T-helper 1 cell treated with Interleukin-12 subunit alpha and Interleukin-12 subunit beta and Interleukin-4 antibody, amounts not matched to agents 30 μg/mL and 1 μg/mL, for 36 hours (primary cell): ENCODE data around the gene ASPN.

ENCODE experiments used
- H3K27ac Mint-ChIP-seq: one replicate; pipeline ENCODE4 v1.8.0; 2021; ENCODE audit warnings: mild to moderate bottlenecking, mixed read lengths
- H3K27me3 Mint-ChIP-seq: one replicate; pipeline ENCODE4 v1.8.0; 2021; ENCODE audit warnings: low read depth, mixed read lengths
- H3K36me3 Mint-ChIP-seq: one replicate; pipeline ENCODE4 v1.8.0; 2021; ENCODE audit warnings: low read depth, mixed read lengths
- H3K4me1 Mint-ChIP-seq: one replicate; pipeline ENCODE4 v1.8.0; 2021; ENCODE audit warnings: low read depth, mixed read lengths
- H3K4me3 Mint-ChIP-seq: one replicate; pipeline ENCODE4 v1.8.0; 2021; ENCODE audit warnings: mild to moderate bottlenecking, moderate library complexity, mixed read lengths
- H3K9me3 Mint-ChIP-seq: one replicate; pipeline ENCODE4 v1.8.0; 2021; ENCODE audit warnings: mixed read lengths

ASPN gene

DNA sequence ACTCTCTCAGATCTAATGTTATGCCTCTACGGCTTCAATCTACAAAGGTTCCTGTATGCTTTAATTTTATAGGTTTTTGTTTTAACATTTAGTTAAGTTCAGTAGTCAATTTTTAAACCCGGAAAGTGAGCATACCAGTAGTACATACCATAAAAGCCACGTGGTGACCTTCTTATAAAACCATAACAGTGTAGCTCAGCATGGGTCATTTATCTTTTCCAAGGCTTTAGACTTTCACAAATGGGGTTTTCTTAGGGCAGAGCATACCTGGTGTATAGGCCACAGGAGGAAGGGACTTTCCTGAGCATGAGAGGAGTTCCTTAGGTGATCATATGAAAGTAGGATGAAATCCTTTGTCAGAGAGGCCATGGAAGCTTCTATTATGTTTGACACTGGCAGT lies 30.3 kb upstream of the ASPN start:
- Mint-ChIP-seq H3K9me3 (no peaks in the 10 kb centered on the region), H3K27ac (no peak overlapping the region), H3K27me3 (no peaks in the 10 kb centered on the region), H3K4me3 (no peak overlapping the region), H3K36me3 (no peaks in the 10 kb centered on the region), H3K4me1 (no peaks in the 10 kb centered on the region)

DNA sequence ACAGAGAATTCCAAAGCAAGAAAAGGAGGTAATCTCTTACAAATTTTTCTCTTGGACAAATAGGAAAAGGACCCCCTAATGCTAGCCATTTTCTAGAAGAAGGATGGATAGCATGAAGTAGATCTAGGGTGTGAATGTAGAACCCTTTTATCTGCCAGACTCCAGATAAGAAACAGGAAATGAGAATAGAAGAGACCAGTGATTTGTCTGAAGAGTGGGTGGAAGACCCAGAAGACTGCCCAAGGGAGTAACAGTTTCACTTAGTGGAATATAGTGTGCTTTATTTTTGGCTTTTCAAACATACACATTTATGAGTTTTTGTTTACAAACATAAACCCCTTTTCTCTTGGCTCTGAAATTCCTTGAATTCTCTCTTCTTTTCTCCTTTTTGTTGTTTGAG lies 28.4 kb upstream of the ASPN start:
- Mint-ChIP-seq H3K27me3 (no peaks in the 10 kb centered on the region), H3K27ac (no peak overlapping the region), H3K9me3 (no peaks in the 10 kb centered on the region), H3K36me3 (no peaks in the 10 kb centered on the region), H3K4me3 (no peak overlapping the region), H3K4me1 (no peaks in the 10 kb centered on the region)

DNA sequence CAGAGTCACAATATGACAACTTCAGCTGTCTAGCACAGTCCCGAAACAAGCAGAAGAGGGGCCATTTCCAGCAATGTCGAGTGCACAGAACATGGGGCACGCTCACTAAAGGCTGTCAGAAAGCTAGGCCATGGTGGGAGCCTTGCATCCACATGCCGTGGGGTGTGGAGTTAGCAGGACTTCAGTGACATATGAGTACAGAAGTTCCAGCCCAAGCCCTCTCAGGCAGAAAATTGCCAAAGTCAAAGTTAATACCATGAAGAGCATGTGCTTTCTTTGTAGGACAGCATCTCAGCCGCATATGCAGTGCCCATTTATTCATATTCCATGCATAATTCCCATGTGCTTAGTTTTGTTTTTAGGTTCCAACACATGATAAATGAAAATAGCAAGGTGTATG lies 26.7 kb upstream of the ASPN start:
- H3K36me3 Mint-ChIP-seq, result no peaks in the 10 kb centered on the region
- no peaks in the 10 kb centered on the region for H3K27me3 Mint-ChIP-seq
- no peaks in the 10 kb centered on the region for H3K4me1 Mint-ChIP-seq
- no peak overlapping the region for H3K4me3 Mint-ChIP-seq
- H3K9me3 Mint-ChIP-seq, result no peaks in the 10 kb centered on the region
- no peak overlapping the region for H3K27ac Mint-ChIP-seq

DNA sequence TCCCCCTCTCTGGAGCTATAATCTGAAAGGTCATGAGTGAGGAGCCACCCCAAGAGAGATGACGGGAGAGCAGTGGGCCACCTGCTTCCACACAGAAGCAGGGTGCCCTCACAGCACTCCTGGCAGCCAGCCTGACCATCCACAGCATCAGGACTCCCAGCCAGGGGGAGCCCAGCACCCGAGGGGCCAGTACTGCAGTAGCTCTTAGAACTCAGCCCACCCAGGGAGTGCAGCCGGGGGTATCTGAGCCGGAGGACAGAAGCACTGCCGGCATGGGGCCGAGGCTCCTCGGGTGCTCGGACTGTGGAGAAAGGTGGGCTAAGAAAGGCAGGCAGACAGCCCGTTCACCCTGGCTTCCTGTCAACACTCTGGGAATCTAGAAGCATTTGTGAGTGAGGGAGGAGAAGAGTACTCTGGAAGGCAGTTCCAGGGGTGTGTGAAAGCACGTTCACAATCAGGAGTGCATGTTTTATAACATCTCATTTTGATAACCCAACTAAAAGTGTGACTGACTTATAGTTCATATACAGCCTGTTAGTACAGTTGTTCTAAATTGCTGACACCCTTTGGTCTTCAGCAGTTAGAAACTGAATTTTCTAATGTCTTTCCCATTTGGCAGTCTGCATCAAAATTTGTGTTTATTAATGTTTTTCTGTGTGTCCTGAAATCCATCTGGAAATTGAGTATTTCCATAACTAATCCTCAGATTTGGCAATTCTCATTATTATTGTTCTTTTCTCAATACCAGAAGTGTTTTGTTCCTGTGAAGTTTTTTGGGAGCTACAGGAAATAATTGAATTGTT lies 25.9 kb upstream of the ASPN start:
- H3K27ac Mint-ChIP-seq, result no peak overlapping the region
- H3K27me3 Mint-ChIP-seq, result no peaks in the 10 kb centered on the region
- no peak overlapping the region for H3K4me3 Mint-ChIP-seq
- no peaks in the 10 kb centered on the region for H3K4me1 Mint-ChIP-seq
- no peaks in the 10 kb centered on the region for H3K9me3 Mint-ChIP-seq
- no peaks in the 10 kb centered on the region for H3K36me3 Mint-ChIP-seq

DNA sequence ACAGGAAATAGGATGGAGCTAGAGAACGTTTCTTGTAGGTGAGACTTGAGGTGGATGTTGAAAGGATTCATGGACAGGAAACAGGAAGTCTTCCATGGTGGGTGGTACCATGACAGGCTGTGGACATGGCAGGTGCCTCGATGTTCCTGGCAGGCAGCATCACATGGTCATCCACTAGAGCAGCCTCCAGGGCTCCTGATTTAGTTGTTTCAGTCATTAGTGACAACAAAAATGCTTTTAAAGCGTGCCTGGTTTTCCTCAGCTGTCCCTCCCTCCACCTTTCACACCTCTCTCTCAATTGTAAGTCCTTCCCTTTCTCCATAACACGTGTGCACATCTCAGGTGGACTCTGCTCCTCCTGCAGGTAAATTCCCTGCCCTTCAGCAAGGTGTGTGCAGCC lies 25.2 kb upstream of the ASPN start:
- Mint-ChIP-seq H3K27me3 (no peaks in the 10 kb centered on the region), H3K4me1 (no peaks in the 10 kb centered on the region), H3K36me3 (no peaks in the 10 kb centered on the region), H3K27ac (no peak overlapping the region), H3K4me3 (no peak overlapping the region), H3K9me3 (no peaks in the 10 kb centered on the region)

DNA sequence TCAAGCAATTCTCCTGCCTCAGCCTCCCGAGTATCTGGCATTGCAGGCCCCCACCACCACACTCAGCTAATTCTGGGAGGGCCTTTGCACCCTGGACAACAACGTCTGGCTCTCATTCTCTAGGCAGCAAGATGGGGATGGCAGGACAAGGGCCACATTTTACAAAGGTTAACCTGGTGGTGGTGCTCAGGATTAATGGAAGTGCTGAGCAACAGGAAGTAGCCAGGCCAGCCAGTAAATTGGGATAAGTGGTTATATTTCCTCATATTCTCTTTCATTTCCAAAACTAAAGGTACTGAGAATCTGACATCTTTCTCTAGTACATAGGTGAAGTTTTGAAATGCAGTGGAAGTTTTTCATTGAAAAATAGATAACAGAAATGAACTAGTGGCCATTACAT lies 24.7 kb upstream of the ASPN start:
- H3K9me3 Mint-ChIP-seq, result no peaks in the 10 kb centered on the region
- no peaks in the 10 kb centered on the region for H3K36me3 Mint-ChIP-seq
- no peak overlapping the region for H3K27ac Mint-ChIP-seq
- H3K4me1 Mint-ChIP-seq, result no peaks in the 10 kb centered on the region
- H3K4me3 Mint-ChIP-seq, result no peak overlapping the region
- H3K27me3 Mint-ChIP-seq, result no peaks in the 10 kb centered on the region

DNA sequence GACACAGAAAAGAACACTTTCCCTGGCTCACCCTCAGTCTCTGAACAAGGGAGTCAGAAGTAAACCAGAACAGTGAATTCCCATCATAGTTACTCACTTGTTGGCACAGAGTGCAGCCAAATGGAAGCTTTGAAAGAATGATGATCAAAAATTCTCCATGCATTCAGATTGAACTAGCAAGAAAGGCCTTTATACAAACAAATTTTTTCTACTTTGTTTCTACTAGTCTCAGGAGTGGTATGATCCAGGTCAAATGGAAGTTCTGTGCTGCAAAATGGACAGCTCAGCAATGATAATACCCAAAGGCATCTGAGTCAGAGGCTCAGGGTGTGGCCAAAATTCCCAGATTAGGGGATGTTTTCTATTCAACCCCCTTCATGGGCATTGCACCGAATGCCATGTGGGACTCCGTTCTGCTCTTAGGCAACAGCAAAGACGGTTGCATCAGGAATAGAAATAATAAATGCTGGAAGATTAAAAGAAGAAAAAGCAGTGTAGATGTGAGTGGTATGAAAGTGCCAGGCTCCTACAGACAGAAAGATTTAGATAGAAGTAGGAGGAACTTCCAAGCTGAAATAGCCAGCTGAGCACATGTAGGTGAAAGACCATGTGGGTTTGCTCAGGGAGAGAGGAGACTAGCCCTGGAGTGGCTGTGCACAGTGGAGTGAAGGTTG lies 24.0 kb upstream of the ASPN start:
- Mint-ChIP-seq H3K4me3 (no peak overlapping the region), H3K27me3 (no peaks in the 10 kb centered on the region), H3K36me3 (no peaks in the 10 kb centered on the region), H3K4me1 (no peaks in the 10 kb centered on the region), H3K27ac (no peak overlapping the region), H3K9me3 (no peaks in the 10 kb centered on the region)

DNA sequence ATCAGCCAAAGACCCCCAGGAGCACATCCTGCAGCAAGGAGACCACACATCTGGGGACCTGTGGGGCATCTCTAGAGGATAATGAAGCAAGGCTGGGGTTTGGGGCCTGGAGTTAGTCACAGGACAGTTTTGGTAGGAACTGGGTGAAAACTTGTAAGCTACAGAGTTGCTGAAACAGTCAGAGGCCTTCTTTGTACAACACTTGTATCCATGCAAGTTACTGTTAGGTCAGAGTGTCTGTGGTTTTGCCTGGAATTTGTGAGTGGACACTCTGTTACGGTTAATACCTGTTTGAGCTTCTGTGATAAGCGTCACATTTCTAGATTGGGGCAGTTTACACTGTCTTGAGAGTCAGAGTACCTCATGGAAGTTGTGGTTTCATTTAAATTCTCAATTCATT lies 22.6 kb upstream of the ASPN start:
- Mint-ChIP-seq H3K4me3 (no peak overlapping the region), H3K27ac (no peak overlapping the region), H3K4me1 (no peaks in the 10 kb centered on the region), H3K27me3 (no peaks in the 10 kb centered on the region), H3K36me3 (no peaks in the 10 kb centered on the region), H3K9me3 (no peaks in the 10 kb centered on the region)

DNA sequence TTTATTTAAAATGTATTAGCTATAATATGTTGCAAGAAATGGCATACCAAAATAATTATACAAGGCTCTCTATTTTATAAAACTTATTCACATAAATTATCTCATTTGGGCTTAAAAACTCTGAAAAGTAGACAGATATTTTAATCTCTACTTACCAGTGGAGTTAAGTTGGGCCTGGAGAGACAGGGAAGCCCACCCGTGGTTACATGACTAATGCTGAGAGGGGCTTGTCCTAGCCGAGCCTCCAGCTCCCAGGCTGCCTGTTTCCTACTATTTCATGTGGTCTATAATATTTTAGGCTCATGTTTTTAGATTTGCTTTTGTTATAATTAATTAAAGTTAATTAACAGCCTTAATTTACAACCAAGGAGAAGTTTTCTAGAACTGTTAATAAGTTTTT lies 20.9 kb upstream of the ASPN start:
- H3K9me3 Mint-ChIP-seq, result no peaks in the 10 kb centered on the region
- H3K27ac Mint-ChIP-seq, result no peak overlapping the region
- no peaks in the 10 kb centered on the region for H3K36me3 Mint-ChIP-seq
- no peak overlapping the region for H3K4me3 Mint-ChIP-seq
- no peaks in the 10 kb centered on the region for H3K27me3 Mint-ChIP-seq
- H3K4me1 Mint-ChIP-seq, result no peaks in the 10 kb centered on the region

DNA sequence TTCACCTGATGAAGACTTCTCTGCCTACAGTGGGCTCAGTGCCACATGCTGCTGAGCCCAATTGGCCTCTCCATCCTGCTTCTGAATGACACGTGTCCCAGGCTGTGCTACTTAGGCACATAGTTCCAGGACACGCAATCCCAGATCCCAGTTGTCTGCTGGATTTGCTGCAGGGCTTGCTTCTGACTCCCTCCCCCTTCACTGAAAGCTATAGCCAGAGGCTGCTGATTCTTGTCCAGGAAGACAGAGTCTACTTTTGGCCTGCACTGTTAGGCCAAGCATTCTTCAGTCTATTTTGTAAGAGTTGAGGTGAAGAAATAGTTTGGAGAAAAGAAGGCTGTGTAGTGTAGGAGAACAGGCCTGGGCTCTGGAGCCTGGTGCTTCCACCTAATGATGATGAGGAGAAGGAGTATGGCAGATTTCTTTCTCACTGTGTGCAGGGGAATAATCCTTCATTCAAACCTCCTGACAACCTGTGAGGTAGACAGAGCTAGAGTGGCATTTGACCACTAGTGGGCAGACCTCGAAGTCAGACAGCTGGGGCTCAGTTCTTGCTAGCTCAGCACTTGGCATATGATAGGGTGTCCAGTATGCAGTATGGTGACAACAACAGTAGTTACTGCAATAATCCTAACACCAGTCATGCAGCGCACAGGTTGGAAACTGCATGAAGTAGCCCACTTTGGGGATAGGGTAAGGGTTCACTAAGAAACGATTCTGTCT lies 19.5 kb upstream of the ASPN start:
- Mint-ChIP-seq H3K36me3 (no peaks in the 10 kb centered on the region), H3K27me3 (no peaks in the 10 kb centered on the region), H3K9me3 (no peaks in the 10 kb centered on the region), H3K4me3 (no peak overlapping the region), H3K27ac (no peak overlapping the region), H3K4me1 (no peaks in the 10 kb centered on the region)

DNA sequence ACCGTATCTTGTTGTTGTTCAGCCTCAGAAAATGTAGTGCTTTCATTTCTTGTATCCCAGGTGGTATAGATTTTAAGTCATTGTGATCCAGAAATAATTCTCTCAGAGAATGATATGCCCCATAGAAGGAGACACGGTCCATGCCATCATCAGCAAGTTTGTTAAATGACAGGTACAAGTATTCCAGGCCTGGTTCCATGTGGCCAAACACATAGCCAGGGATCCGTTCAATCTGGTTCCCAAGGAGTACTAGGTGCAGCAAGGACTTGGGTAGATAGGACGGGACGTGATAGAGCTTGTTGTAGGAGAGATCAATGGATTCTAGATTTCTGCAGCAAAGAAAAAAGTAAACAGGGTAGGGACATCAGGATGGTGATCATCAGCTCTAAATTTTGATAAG lies 18.4 kb upstream of the ASPN start:
- Mint-ChIP-seq H3K27me3 (no peaks in the 10 kb centered on the region), H3K4me3 (no peak overlapping the region), H3K27ac (no peak overlapping the region), H3K4me1 (no peaks in the 10 kb centered on the region), H3K9me3 (no peaks in the 10 kb centered on the region), H3K36me3 (no peaks in the 10 kb centered on the region)

DNA sequence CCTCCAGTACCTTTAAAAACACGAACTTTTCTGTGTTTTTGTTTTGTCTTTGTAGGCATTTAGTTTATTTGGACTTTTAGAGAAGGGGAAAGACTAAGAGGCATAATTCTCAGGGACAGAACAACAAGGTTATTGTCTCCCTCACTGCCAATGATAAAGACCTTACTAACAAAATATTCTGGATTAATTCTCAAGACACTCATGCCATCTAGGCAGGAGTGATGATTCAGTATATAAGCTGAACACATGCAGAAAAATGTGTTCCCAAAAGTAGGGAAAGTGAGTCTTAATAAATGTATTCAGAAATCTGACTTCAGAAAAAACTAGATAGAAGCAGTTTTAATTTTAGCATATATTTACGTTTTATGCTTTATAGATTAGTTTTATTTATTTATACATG lies 17.4 kb upstream of the ASPN start:
- no peaks in the 10 kb centered on the region for H3K27me3 Mint-ChIP-seq
- no peaks in the 10 kb centered on the region for H3K9me3 Mint-ChIP-seq
- H3K4me1 Mint-ChIP-seq, result no peaks in the 10 kb centered on the region
- H3K27ac Mint-ChIP-seq, result no peak overlapping the region
- H3K36me3 Mint-ChIP-seq, result no peaks in the 10 kb centered on the region
- no peak overlapping the region for H3K4me3 Mint-ChIP-seq

DNA sequence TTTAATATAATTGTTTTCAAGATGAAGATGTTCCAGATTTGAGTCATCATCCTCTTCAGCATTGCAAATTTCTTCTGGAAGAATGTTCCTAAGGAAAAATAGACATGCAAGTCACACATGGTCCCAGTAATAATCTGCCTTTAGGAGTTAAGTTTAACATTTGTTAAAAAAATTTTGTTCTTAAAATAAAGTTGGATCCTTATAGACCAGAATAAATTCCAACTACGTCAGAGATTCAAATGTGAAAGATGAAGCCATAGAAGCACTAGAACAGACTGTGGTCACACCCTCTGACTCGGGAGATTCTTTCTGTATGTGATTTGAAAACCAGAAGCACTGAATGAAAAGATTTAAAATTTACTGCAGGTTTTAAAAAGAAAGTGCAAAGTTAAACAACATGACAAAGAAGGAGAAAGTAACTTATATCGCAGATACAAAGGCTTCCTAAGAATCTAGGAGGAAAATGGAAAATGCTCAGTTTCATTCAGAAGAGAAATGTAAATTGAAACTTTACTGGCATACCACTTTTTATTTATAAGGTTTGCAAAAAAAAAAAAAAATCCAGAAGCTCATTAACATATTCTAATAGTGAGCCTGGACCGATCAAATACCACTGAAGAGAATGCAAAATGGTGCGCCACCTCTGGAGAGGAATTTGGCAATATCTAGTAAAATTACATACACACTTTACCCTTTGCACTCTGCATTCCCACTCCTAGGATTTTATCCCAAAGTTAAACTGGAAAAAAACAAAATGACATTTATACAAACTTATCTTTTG lies 14.3 kb upstream of the ASPN start:
- Mint-ChIP-seq H3K27me3 (no peaks in the 10 kb centered on the region), H3K4me1 (no peaks in the 10 kb centered on the region)

DNA sequence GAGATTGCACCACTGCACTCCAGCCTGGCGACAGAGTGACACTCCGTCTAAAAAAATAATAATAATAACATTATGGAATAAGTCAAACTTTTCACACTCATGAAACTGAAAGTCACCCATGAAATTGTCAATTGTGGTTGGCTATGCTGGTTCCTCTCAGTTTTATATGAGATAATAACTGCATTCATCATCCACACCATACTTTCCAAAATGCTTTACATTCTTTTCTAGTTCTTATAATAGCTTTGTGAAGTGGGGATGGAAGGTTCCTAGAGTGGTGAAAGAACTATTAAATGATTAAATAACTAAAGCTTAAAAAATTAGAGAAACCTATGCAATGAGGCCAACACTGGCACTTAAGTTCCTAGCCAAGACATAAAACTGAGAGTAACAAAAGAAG lies 12.6 kb upstream of the ASPN start:
- Mint-ChIP-seq H3K36me3 (no peaks in the 10 kb centered on the region), H3K27me3 (no peaks in the 10 kb centered on the region), H3K27ac (no peak overlapping the region), H3K4me1 (peaks cover 3% of the 10 kb centered on the region), H3K4me3 (no peak overlapping the region), H3K9me3 (no peaks in the 10 kb centered on the region)

More for the DNA sequence above, 14.3 kb upstream of the ASPN start:
- Mint-ChIP-seq H3K9me3 (no peaks in the 10 kb centered on the region), H3K27ac (no peak overlapping the region), H3K36me3 (no peaks in the 10 kb centered on the region), H3K4me3 (no peak overlapping the region)
